SK-N-SH treated with all-trans-retinoic acid at 6 μM for 48 hours (cell line): Measurements from ENCODE around the gene ADAM10.

ENCODE experiments used
- ATAC-seq: fragments of 200-7000 bp; cut with Tn5 transposase; 3 replicates; pipeline ENCODE4 v1.9.1; 2020; ENCODE audit warnings: mild to moderate bottlenecking, moderate library complexity
- ARNTL ChIP-seq: fragments of 450-650 bp; formaldehyde crosslinking; IDR thresholded peaks from 2 replicates; pipeline ENCODE4 v1.5.0; 2020; ENCODE audit warnings: low read depth, mild to moderate bottlenecking, moderate library complexity, borderline replicate concordance
- BACH2 ChIP-seq: fragments of 250-450 bp; sonication (Bioruptor Pico); IDR thresholded peaks from 2 replicates; pipeline ENCODE4 v1.9.0; 2021; ENCODE audit warnings: mild to moderate bottlenecking, borderline replicate concordance
- CREB5 ChIP-seq: fragments of 250-450 bp; sonication (Bioruptor Pico); IDR thresholded peaks from 2 replicates; pipeline ENCODE4 v1.5.1; 2020; ENCODE audit warnings: low read depth, mild to moderate bottlenecking, moderate library complexity
- CSDC2 ChIP-seq: fragments of 250-450 bp; sonication (Bioruptor Pico); IDR thresholded peaks from 2 replicates; pipeline ENCODE4 v1.5.0; 2020; ENCODE audit warnings: mild to moderate bottlenecking, moderate library complexity
- ESRRG ChIP-seq: fragments of 250-450 bp; sonication (Bioruptor Pico); IDR thresholded peaks from 2 replicates; pipeline ENCODE4 v1.6.1; 2021; ENCODE audit warnings: mild to moderate bottlenecking
- GLIS3 ChIP-seq: fragments of 250-450 bp; sonication (Bioruptor Pico); IDR thresholded peaks from 2 replicates; pipeline ENCODE4 v1.5.0; 2020; ENCODE audit warnings: mild to moderate bottlenecking, moderate library complexity
- ISL1 ChIP-seq: fragments of 250-450 bp; sonication (Bioruptor Pico); IDR thresholded peaks from 2 replicates; pipeline ENCODE4 v2.1.2; 2022; ENCODE audit warnings: mild to moderate bottlenecking, moderate library complexity
- OSR1 ChIP-seq: fragments of 250-450 bp; sonication (Bioruptor Pico); IDR thresholded peaks from 2 replicates; pipeline ENCODE4 v1.8.0; 2022; ENCODE audit warnings: moderate library complexity, mild to moderate bottlenecking, inconsistent platforms
- PATZ1 ChIP-seq: fragments of 250-450 bp; sonication (Bioruptor Pico); IDR thresholded peaks from 2 replicates; pipeline ENCODE4 v1.8.0; 2020; ENCODE audit warnings: mild to moderate bottlenecking, moderate library complexity, borderline replicate concordance
- POU6F1 ChIP-seq: fragments of 250-450 bp; sonication (Bioruptor Pico); IDR thresholded peaks from 2 replicates; pipeline ENCODE4 v1.8.0; 2021; ENCODE audit warnings: low read depth, mild to moderate bottlenecking, moderate library complexity, borderline replicate concordance
- PPARA ChIP-seq: fragments of 250-450 bp; sonication (Bioruptor Pico); IDR thresholded peaks from 2 replicates; pipeline ENCODE4 v1.5.0; 2020; ENCODE audit warnings: mild to moderate bottlenecking, borderline replicate concordance
- RARB ChIP-seq: fragments of 250-450 bp; sonication (Bioruptor Pico); IDR thresholded peaks from 2 replicates; pipeline ENCODE4 v1.8.0; 2021; ENCODE audit warnings: mild to moderate bottlenecking, moderate library complexity
- SNAI2 ChIP-seq: fragments of 250-450 bp; sonication (Bioruptor Pico); IDR thresholded peaks from 2 replicates; pipeline ENCODE4 v1.5.0; 2020; ENCODE audit warnings: mild to moderate bottlenecking, moderate library complexity
- TCF4 ChIP-seq: fragments of 250-450 bp; sonication (Bioruptor Pico); IDR thresholded peaks from 2 replicates; pipeline ENCODE4 v1.8.0; 2021; ENCODE audit warnings: mild to moderate bottlenecking, moderate library complexity, borderline replicate concordance
- TOX ChIP-seq: fragments of 250-450 bp; sonication (Bioruptor Pico); IDR thresholded peaks from 2 replicates; pipeline ENCODE4 v1.8.0; 2021; ENCODE audit warnings: mild to moderate bottlenecking, moderate library complexity, borderline replicate concordance
- TSHZ2 ChIP-seq: fragments of 250-450 bp; sonication (Bioruptor Pico); IDR thresholded peaks from 2 replicates; pipeline ENCODE4 v1.5.0; 2020; ENCODE audit warnings: mild to moderate bottlenecking, moderate library complexity
- ZC3H10 ChIP-seq: fragments of 250-450 bp; sonication (Bioruptor Pico); IDR thresholded peaks from 2 replicates; pipeline ENCODE4 v1.5.1; 2021; ENCODE audit warnings: mild to moderate bottlenecking, moderate library complexity
- ZFP3 ChIP-seq: fragments of 250-450 bp; sonication (Bioruptor Pico); IDR thresholded peaks from 2 replicates; pipeline ENCODE4 v1.5.0; 2020; ENCODE audit warnings: mild to moderate bottlenecking, moderate library complexity
- ZFP30 ChIP-seq: fragments of 450-650 bp; formaldehyde crosslinking; IDR thresholded peaks from 2 replicates; pipeline ENCODE4 v1.5.0; 2022; ENCODE audit warnings: mild to moderate bottlenecking, moderate library complexity
- ZNF565 ChIP-seq: fragments of 450-650 bp; formaldehyde crosslinking; conservative IDR thresholded peaks from 2 replicates; pipeline ENCODE4 v1.5.0; 2020; ENCODE audit warnings: low read depth, mild to moderate bottlenecking, moderate library complexity
- ZNF70 ChIP-seq: fragments of 450-650 bp; formaldehyde crosslinking; IDR thresholded peaks from 2 replicates; pipeline ENCODE4 v1.5.0; 2020; ENCODE audit warnings: mild to moderate bottlenecking, moderate library complexity
- ZNF8 ChIP-seq: fragments of 450-650 bp; formaldehyde crosslinking; IDR thresholded peaks from 2 replicates; pipeline ENCODE4 v1.5.0; 2020; ENCODE audit warnings: mild to moderate bottlenecking, moderate library complexity
- TF ChIP-seq, protein P1 (sequence below): fragments of 250-450 bp; sonication (Bioruptor Pico); IDR thresholded peaks from 2 replicates; pipeline ENCODE4 v1.5.1; 2021; ENCODE audit warnings: mild to moderate bottlenecking, moderate library complexity

The ADAM10 gene

DNA sequence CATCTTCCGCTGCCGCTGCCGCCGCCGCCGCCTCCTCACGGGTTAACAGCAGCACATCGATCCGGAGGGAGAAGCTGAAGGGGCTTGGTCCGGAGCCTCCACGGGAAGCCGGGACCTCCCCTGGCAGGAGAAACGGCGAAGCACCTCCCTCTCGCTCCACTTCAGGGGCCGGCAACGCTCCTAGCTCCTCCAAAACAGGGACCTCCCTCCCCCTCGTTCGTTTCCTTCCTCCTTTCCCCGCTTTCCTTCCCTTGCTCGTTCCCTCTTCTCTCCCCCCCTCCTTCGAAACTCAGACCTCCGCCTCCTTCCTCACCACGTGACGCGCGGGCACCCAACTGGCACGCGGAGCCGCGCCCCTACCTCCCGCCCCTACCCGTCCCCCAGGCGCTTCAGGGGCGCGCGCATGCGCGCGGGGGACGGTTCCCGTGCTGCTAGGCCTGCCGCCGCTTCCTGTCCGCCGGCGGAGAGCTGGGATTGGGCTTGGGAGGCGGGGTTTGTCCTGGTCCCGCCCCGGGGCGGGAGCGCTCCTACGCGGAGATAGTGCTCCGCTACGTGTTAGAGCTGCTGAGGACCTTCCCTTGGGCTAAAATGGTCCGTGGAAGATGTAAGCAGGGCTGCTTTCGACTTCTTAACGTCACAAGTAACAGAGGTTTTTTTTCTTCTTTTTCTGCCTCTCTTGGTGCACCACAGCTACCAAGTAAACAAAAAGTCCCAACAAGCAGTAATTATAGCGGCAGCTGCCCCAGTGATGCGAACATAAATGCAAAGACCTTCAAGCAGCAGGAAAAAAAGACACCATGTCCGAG, at the start of gene ADAM10:
Gene ADAM10, minus strand, starts transcription at position 176 of the 806 bp plus-strand sequence. Its CDS starts 173 bp downstream, at position 3.
- no peak for TF ChIP-seq TCF4
- no peak for TF ChIP-seq PATZ1 (CRISPR knock-in tag)
- no peak for TF ChIP-seq SNAI2
- TF ChIP-seq ISL1: no peak
- no peak for TF ChIP-seq RARB (CRISPR knock-in tag)
- TF ChIP-seq POU6F1: no peak
- TF ChIP-seq PPARA (CRISPR knock-in tag): no peak
- no peak for TF ChIP-seq ZFP3
- TF ChIP-seq ZC3H10 (CRISPR knock-in tag): no peak
- TF ChIP-seq, protein P1, sequence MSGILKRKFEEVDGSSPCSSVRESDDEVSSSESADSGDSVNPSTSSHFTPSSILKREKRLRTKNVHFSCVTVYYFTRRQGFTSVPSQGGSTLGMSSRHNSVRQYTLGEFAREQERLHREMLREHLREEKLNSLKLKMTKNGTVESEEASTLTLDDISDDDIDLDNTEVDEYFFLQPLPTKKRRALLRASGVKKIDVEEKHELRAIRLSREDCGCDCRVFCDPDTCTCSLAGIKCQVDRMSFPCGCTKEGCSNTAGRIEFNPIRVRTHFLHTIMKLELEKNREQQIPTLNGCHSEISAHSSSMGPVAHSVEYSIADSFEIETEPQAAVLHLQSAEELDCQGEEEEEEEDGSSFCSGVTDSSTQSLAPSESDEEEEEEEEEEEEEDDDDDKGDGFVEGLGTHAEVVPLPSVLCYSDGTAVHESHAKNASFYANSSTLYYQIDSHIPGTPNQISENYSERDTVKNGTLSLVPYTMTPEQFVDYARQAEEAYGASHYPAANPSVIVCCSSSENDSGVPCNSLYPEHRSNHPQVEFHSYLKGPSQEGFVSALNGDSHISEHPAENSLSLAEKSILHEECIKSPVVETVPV (CRISPR knock-in tag): no peak
- TF ChIP-seq TSHZ2 (CRISPR knock-in tag): no peak
- TF ChIP-seq TOX: no peak
- no peak for TF ChIP-seq ZNF8 (CRISPR knock-in tag)
- no peak for TF ChIP-seq CSDC2 (CRISPR knock-in tag)
- no peak for TF ChIP-seq ZFP30 (CRISPR knock-in tag)
- no peak for TF ChIP-seq ZNF70
- peak; percentile 96 for ATAC-seq

GRCh38 chr15:58797505-58797904, 48.0 kb upstream of the ADAM10 start:
- no peak for ATAC-seq
- TF ChIP-seq ZFP3 (no peak), PPARA (CRISPR knock-in tag) (no peak), TSHZ2 (CRISPR knock-in tag) (no peak), TCF4 (no peak), TOX (no peak), PATZ1 (CRISPR knock-in tag) (no peak), ZC3H10 (CRISPR knock-in tag) (no peak), OSR1 (no peak), BACH2 (no peak), ZFP30 (CRISPR knock-in tag) (no peak), RARB (CRISPR knock-in tag) (no peak), CREB5 (CRISPR knock-in tag) (no peak), ZNF565 (CRISPR knock-in tag) (no peak), SNAI2 (no peak), ESRRG (no peak), CSDC2 (CRISPR knock-in tag) (no peak), GLIS3 (CRISPR knock-in tag) (no peak), ARNTL (CRISPR knock-in tag) (no peak)
- TF ChIP-seq, protein P1 (CRISPR knock-in tag): no peak
